GM11168 (cell line): ENCODE measurements around the gene KCNJ16.

Experiments used
- in situ Hi-C: fragments of 300-500 bp; cut with MboI; formaldehyde crosslinking; loops from one replicate; pipeline ENCODE4 v1.12.0; 2022; ENCODE audit warnings: low sequenced_read_pairs; ENCODE audit not compliant: unreplicated experiment

The KCNJ16 gene

GRCh38 chr17:70093163-70093562 is 18.1 kb downstream of the KCNJ16 start:
- in situ Hi-C loops, result no loop called here

GRCh38 chr17:70095455-70095854 is 20.4 kb downstream of the KCNJ16 start:
- in situ Hi-C loops, result no loop called here

DNA sequence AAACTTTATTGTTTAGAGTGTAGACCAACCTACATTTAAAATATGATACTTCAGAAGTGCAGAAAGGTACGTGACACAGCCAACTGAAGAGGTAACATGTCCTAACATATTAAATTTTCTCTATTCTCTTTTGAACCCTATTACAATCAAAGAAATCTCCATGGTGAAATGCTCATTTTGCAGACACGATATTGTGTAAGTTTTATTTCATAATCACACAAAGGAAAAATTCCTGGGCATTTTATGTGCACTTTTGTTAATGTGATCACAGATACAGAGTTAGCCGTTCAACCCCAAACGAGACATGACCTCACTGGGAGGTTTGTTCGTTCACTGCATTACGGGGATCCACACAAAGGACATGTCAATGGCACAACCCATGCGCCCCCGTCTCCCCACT is 21.8 kb downstream of the KCNJ16 start:
- in situ Hi-C loops, result no loop called here

DNA sequence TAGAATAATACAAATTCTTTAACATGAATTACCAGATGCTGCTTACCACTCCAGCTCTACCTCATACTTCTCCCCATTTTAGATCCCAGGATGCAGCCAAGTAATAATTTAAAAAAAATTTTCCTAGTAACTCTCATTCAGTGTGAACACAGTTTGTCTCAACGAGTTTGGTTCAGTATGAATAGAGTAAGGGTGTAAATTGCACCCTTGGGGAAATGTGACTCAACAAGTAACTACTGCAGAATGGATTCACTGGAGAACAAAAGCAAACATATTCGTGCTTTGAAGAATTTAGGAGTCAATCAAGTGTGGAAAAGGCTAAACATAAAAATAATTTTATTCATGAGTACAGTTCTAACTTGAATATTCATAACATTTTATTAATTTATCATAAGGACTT is 23.0 kb downstream of the KCNJ16 start:
- in situ Hi-C loops, result no loop called here

- in situ Hi-C loops, result no loop called here
Observed at GRCh38 chr17:70099294-70099693, 24.3 kb downstream of the KCNJ16 start.

GRCh38 chr17:70099884-70100283 is 24.9 kb downstream of the KCNJ16 start:
- in situ Hi-C loops, result no loop called here

- in situ Hi-C loops, result no loop called here
Observed at GRCh38 chr17:70100983-70101382, 26.0 kb downstream of the KCNJ16 start.

- in situ Hi-C loops, result no loop called here
Observed at GRCh38 chr17:70102531-70102930, 27.5 kb downstream of the KCNJ16 start.

- in situ Hi-C loops, result no loop called here
Observed at GRCh38 chr17:70104791-70105523, 29.9 kb downstream of the KCNJ16 start.

GRCh38 chr17:70105641-70106040 is 30.6 kb downstream of the KCNJ16 start:
- in situ Hi-C loops, result no loop called here

DNA sequence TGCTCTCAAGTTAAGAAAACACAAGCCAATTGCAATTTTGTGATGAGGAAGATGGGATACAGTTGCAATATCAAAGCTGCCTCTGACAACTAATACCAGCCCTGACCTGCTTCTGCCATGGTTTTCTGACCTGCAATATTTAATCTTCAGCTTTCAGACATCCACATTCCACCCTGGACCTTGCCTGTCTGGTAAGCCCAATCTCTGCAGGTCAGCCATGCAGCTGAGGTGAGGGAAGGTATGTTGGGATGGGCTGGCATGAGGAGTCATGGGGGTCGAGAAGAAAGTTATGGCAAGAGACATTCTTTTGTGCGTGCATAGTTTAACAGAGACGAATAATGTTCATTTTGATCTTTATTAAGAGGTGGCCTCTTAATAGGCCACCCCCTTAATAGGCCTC is 31.5 kb downstream of the KCNJ16 start:
- in situ Hi-C loops, result no loop called here

- in situ Hi-C loops, result no loop called here
Observed at GRCh38 chr17:70107441-70107840, 32.4 kb downstream of the KCNJ16 start.

GRCh38 chr17:70107904-70108565 is 33.0 kb downstream of the KCNJ16 start:
- in situ Hi-C loops, result no loop called here

DNA sequence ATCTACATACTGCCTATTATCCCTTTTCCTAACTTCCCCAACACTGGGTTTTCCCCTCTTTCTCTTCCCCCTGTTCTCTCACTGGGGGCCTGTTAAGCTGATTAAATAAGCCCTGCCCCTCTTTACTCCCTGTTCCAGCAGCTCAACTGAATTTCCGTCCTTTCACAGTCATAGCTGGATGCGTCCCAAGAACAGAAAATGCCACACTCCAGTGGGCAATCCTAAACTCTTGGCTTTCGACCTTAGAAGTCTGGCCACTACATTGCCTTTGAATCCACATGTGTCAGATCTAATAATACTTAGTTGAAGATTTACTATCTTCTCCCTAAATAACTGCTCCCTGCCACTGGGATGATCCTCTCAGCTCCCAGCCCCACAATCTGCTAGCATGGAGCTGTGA is 34.5 kb downstream of the KCNJ16 start:
- in situ Hi-C loops, result no loop called here

DNA sequence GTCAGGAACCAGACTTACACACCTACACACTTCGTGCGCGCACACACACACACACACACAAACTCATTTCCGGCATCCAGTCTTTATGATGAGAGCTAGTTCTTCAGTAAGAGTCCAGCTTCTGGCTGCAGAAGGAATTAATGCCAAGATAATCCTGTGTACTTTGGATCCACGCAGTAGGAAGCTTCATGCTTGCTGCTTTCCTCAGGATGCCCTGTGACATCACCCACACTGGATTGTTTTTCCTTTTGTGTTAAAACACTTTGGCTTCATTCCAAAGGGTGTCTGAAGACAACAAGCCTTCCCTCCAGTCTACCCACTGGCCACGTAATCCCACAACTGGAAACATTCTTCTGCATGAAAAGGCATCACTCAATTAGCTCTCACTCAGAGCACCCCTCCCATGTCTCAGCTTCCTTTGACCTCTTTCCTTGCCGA is 35.4 kb downstream of the KCNJ16 start:
- in situ Hi-C loops, result no loop called here

GRCh38 chr17:70111201-70111600 is 36.2 kb downstream of the KCNJ16 start:
- in situ Hi-C loops, result no loop called here

DNA sequence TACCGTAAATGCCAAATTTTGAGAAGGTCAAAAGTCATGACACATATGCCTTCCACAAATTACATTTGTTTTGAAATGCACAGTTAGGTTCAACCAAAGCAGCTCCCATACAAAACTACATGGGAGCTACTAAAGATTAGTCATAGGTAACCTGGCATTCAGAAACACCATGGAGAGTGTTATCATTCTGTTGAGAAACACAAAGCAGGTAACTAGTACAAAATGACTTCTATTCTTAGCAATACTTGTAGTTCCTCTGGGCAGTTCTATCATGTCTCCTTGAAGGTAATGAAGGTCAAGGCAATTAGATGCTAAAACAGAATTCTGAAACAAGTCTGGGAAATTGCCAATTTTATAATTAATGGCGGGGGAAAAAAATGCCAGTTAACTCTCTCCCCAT is 39.4 kb downstream of the KCNJ16 start:
- in situ Hi-C loops, result no loop called here

DNA sequence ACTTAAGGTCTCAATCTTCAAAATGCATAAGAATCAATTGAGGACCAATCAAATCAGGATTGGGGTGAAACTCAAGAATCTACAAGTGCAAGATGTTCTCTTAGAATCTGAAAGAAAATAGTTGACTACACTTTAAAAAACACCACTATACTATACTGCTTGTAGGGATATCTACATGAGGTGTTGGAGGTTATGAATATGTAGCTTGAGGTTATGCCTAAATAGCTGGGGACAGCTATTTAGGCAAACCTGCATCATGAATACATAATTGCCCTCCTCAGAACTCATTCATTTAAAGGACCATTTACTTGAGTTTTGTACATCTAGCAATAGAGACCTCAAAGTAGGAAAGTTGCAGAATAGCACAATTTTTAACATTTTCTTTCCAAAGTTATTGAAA is 40.1 kb downstream of the KCNJ16 start:
- in situ Hi-C loops, result no loop called here

DNA sequence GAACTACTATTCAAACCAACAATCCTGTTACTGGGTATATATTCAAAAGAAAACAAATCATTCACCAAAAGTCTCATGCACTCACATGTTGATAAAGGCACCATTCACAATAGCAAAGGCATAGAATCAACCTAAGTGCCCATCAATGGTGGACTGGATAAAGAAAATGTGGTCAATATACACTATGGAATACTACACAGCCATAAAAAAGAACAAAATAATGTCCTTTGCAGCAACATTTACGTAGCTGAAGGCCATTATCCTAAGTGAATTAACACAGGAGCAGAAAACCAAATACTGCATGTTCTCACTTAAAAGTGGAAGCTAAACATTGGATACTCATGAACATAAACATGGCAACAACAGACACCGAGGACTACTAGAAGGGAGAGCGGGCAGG is 41.9 kb downstream of the KCNJ16 start:
- in situ Hi-C loops, result no loop called here

DNA sequence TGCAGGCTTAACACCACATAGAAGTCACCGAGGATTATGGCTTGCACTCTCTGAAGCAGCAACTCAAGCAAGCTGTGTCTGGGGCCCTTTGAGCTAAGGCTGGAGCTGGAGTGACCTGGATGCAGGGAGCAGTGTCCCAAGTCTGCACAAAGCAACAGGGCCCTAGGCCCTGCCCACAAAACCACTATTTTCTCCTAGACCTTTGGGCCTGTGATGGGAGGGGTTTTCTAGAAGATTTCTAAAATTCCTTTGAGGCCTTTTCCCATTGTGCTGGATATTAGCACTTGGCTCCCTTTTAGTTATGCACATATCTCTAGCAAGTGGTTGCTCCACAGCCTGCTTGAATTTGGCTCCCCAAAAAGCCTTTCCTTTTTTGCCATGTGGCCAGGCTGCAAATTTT is 44.5 kb downstream of the KCNJ16 start:
- in situ Hi-C loops, result no loop called here

DNA sequence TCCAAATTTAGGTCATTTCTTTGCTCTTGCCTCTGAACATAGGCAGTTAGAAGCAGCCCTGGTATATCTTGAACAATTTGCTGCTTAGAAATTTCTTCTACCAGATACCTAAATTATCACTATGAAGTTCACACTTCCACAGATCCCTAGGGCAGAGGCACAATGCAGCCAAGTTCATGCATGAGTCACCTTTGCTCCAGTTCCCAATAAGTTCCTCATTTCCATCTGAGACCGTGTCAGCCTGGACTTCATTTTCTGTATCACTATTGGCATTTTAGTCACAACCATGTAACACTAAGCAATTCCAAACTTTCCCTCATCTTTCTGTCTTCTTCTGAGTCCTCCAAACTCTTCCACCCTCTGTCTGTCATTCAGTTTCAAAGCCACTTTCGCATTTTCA is 45.0 kb downstream of the KCNJ16 start:
- in situ Hi-C loops, result no loop called here

GRCh38 chr17:70120425-70120824 is 45.4 kb downstream of the KCNJ16 start:
- in situ Hi-C loops, result no loop called here
